ENCODE measurements around the gene PCSK4.

PCSK4 gene

GRCh38 chr19:1452802-1453524 is 37.2 kb downstream of the PCSK4 start (continued):
- TF ChIP-seq ZNF621 (tag by site-specific recombination; IDR thresholded peaks at IDR 0.05) (no peak), ZNF529 (tag by site-specific recombination; IDR thresholded peaks at IDR 0.05; ENCODE audit: insufficient replicate concordance) (no peak), GLIS1 (tag by site-specific recombination; IDR thresholded peaks at IDR 0.05) (peak; percentile 53; the same call in 1 of the 2 replicates), ZNF449 (tag by site-specific recombination; IDR thresholded peaks at IDR 0.05) (no peak), ZNF302 (tag by site-specific recombination; IDR thresholded peaks at IDR 0.05; ENCODE audit: low read depth) (no peak), ZNF391 (tag by site-specific recombination; IDR thresholded peaks at IDR 0.05; ENCODE audit: borderline replicate concordance, low read depth) (no peak), ZSCAN23 (tag by site-specific recombination; IDR thresholded peaks at IDR 0.05) (no peak), REPIN1 (tag by site-specific recombination; IDR thresholded peaks at IDR 0.05; ENCODE audit: low read depth) (no peak), ZNF639 (tag by site-specific recombination; IDR thresholded peaks at IDR 0.05) (no peak), ZNF174 (tag by site-specific recombination; IDR thresholded peaks at IDR 0.05) (no peak), ZFP69B (tag by site-specific recombination; IDR thresholded peaks at IDR 0.05) (peak; percentile 88), ZSCAN4 (tag by site-specific recombination; IDR thresholded peaks at IDR 0.05) (no peak), ZNF138 (tag by site-specific recombination; IDR thresholded peaks at IDR 0.05; ENCODE audit: borderline replicate concordance) (no peak), ZNF366 (tag by site-specific recombination; conservative IDR thresholded peaks at IDR 0.05) (no peak), PRDM6 (tag by site-specific recombination; IDR thresholded peaks at IDR 0.05) (no peak), ZNF133 (tag by site-specific recombination; IDR thresholded peaks at IDR 0.05) (no peak), ZNF776 (tag by site-specific recombination; IDR thresholded peaks at IDR 0.05; ENCODE audit: borderline replicate concordance) (no peak), ZNF394 (tag by site-specific recombination; IDR thresholded peaks at IDR 0.05; ENCODE audit: borderline replicate concordance) (peak; percentile 72), ZBTB48 (tag by site-specific recombination; IDR thresholded peaks at IDR 0.05) (0 out of 2 replicates have a peak, but pooled peaks have one; percentile 24)

All from HEK293 (cell line).